GM12878 (cell line): ENCODE results near the gene ETS1. TPM values are rescaled to one million over a fixed set of nuclear protein-coding genes. Genes with fewer than 3 reads are reported as not detected.

Source experiments
- ATAC-seq: fragments of 200-7000 bp; cut with Tn5 transposase; 3 replicates; pipeline ENCODE4 v1.9.1; 2020; ENCODE audit warnings: mild to moderate bottlenecking, moderate library complexity
- BruUV-seq: library from RNA; stranded (reverse); fragments of 400-500 nt; replicated peaks from 2 replicates; lab custom pipeline; 2021; lab: Mats Ljungman, UMichigan
- CTCF ChIA-PET: fragments of 300-600 bp; sonication (Branson Sonifier 250); formaldehyde crosslinking; extraction: SDS; loops from one replicate; lab custom pipeline; 2021; ENCODE audit warnings: inconsistent platforms; lab: Yijun Ruan, JAX
- POLR2A ChIA-PET: fragments of 350-600 bp; formaldehyde crosslinking; extraction: SDS; loops from one replicate; lab custom pipeline; 2021; ENCODE audit warnings: inconsistent platforms; lab: Charles Lee
- RAD21 ChIA-PET: fragments of 300-600 bp; sonication (Branson Sonifier 250); formaldehyde crosslinking; loops from one replicate; lab custom pipeline; 2023; ENCODE audit warnings: antibody characterized with exemption; ENCODE audit not compliant: unreplicated experiment; lab: Charles Lee
- SMC1A ChIA-PET: fragments of 300-600 bp; sonication (Branson Sonifier 250); formaldehyde crosslinking; loops from one replicate; lab custom pipeline; 2023; ENCODE audit not compliant: unreplicated experiment, uncharacterized antibody; lab: Charles Lee
- DNase-seq: peaks from one replicate; pipeline ENCODE4 v3.0.0-alpha.2; 2011; ENCODE audit warnings: low read depth, low spot score
- FAIRE-seq: peaks from 3 replicates; lab custom pipeline; 2011; peaks lifted over from hg19 to GRCh38; lab: Jason Lieb, UNC
- H2AFZ ChIP-seq: 2 replicates; pipeline ENCODE4 v1.6.0; 2011; ENCODE audit warnings: low read depth, low read length, control low read depth; ENCODE audit not compliant: control insufficient read depth
- H3K27ac ChIP-seq: 2 replicates; pipeline ENCODE4 v1.5.1; 2011; ENCODE audit warnings: control low read depth; ENCODE audit not compliant: control insufficient read depth, insufficient read depth
- H3K27me3 ChIP-seq, 2 experiments: replicated peaks in 1 of 2; 2 replicates each; pipeline versions ENCODE4 v1.6.0 to v1.6.1; 2011; ENCODE audit warnings: low read length in 1 of 2; ENCODE audit not compliant: control insufficient read depth in 2 of 2, insufficient read depth in 2 of 2
- H3K36me3 ChIP-seq, 2 experiments: 2 replicates each; pipeline ENCODE4 v1.5.1; 2011; ENCODE audit warnings: low read length in 1 of 2; ENCODE audit not compliant: control insufficient read depth in 2 of 2, insufficient read depth in 2 of 2
- H3K4me1 ChIP-seq: 2 replicates; pipeline ENCODE4 v1.6.1; 2011; ENCODE audit warnings: mild to moderate bottlenecking, low read length, moderate library complexity, mixed read lengths; ENCODE audit not compliant: control insufficient read depth, insufficient read depth
- H3K4me2 ChIP-seq: 2 replicates; pipeline ENCODE4 v1.6.0; 2011; ENCODE audit warnings: control low read depth; ENCODE audit not compliant: control insufficient read depth, insufficient read depth
- H3K4me3 ChIP-seq: fragments of 200-600 bp; sonication (generic); 2 replicates; pipeline ENCODE4 v1.5.1; 2016
- H3K79me2 ChIP-seq: 2 replicates; pipeline ENCODE4 v1.6.0; 2011; ENCODE audit warnings: low read length; ENCODE audit not compliant: control insufficient read depth, insufficient read depth
- H3K9ac ChIP-seq: 2 replicates; pipeline ENCODE4 v1.8.0; 2011; ENCODE audit warnings: low read length, control low read depth, mixed read lengths; ENCODE audit not compliant: control insufficient read depth, insufficient read depth
- H3K9me3 ChIP-seq: replicated peaks from 3 replicates; pipeline ENCODE4 v1.5.1; 2011; ENCODE audit warnings: mild to moderate bottlenecking, low read length; ENCODE audit not compliant: control insufficient read depth, insufficient read depth
- H4K20me1 ChIP-seq: 2 replicates; pipeline ENCODE4 v1.6.0; 2011; ENCODE audit not compliant: control insufficient read depth, insufficient read depth
- CBX3 ChIP-seq: fragments of 200-600 bp; sonication (generic); IDR thresholded peaks from 2 replicates; pipeline ENCODE4 v1.6.1; 2016; ENCODE audit warnings: low read depth, borderline replicate concordance
- CHD1 ChIP-seq: IDR thresholded peaks from 2 replicates; pipeline ENCODE4 v1.6.1; 2012; ENCODE audit warnings: low read depth, low read length, improper control_type of control experiment
- CREM ChIP-seq: IDR thresholded peaks from 2 replicates; pipeline ENCODE4 v1.6.1; 2014; ENCODE audit warnings: antibody characterized with exemption, low read depth
- E2F4 ChIP-seq: IDR thresholded peaks from 2 replicates; pipeline ENCODE4 v1.6.1; 2012; ENCODE audit warnings: low read depth, low read length, improper control_type of control experiment
- FOXK2 ChIP-seq: fragments of 450-650 bp; IDR thresholded peaks from 2 replicates; pipeline ENCODE4 v1.6.1; 2017; ENCODE audit warnings: mild to moderate bottlenecking, moderate library complexity
- LARP7 ChIP-seq: fragments of 450-650 bp; IDR thresholded peaks from 2 replicates; pipeline ENCODE4 v1.6.1; 2017; ENCODE audit warnings: mild to moderate bottlenecking
- PML ChIP-seq: IDR thresholded peaks from 2 replicates; pipeline ENCODE4 v1.6.1; 2012; ENCODE audit warnings: low read length, inconsistent platforms
- RB1 ChIP-seq: fragments of 450-650 bp; formaldehyde crosslinking; IDR thresholded peaks from 2 replicates; pipeline ENCODE4 v1.6.1; 2017; ENCODE audit warnings: mild to moderate bottlenecking, borderline replicate concordance
- RCOR1 ChIP-seq: conservative IDR thresholded peaks from 2 replicates; pipeline ENCODE4 v1.6.1; 2012; ENCODE audit warnings: low read depth, low read length, improper control_type of control experiment
- SPI1 ChIP-seq: IDR thresholded peaks from 2 replicates; pipeline ENCODE4 v1.6.1; 2011; ENCODE audit warnings: low read depth, mild to moderate bottlenecking, low read length, moderate library complexity, borderline replicate concordance; ENCODE audit not compliant: insufficient read depth
- SREBF1 ChIP-seq: IDR thresholded peaks from 2 replicates; pipeline ENCODE4 v1.6.1; 2012; ENCODE audit warnings: mild to moderate bottlenecking, low read length
- SREBF2 ChIP-seq: IDR thresholded peaks from 2 replicates; pipeline ENCODE4 v1.6.1; 2012; ENCODE audit warnings: mild to moderate bottlenecking, low read length
- SRF ChIP-seq, 2 experiments: IDR thresholded peaks; 2 replicates each; pipeline ENCODE4 v1.6.1; 2011; ENCODE audit warnings: low read depth in 2 of 2, low read length in 2 of 2, mild to moderate bottlenecking in 1 of 2, moderate library complexity in 1 of 2
- ZBED1 ChIP-seq: IDR thresholded peaks from 2 replicates; pipeline ENCODE4 v1.6.1; 2016; ENCODE audit warnings: borderline replicate concordance
- WGBS: methylation state at CpG from one replicate; pipeline ENCODE4 v1.1.6; 2016; ENCODE audit warnings: low lambda C conversion rate; ENCODE audit not compliant: insufficient replicate concordance, insufficient coverage; ENCODE audit errors: missing lambda C conversion rate; 5-methylcytosine and 5-hydroxymethylcytosine counted together
- in situ Hi-C: fragments of 300-500 bp; cut with MboI; formaldehyde crosslinking; loops from 9 replicates; pipeline ENCODE4 v1.14.3; 2018; ENCODE audit warnings: mixed read lengths
- intact Hi-C: fragments of 100-400 bp; cut with micrococcal nuclease; formaldehyde crosslinking; loops from one replicate; pipeline ENCODE4 v1.14.2; 2022; ENCODE audit not compliant: unreplicated experiment
- polyA plus RNA-seq, 11 experiments: library from polyadenylated mRNA; depleted of rRNA in 4 of 11; unstranded in 6 of 11; stranded (reverse) in 5 of 11; fragments of >200 nt; fragmentation: Nextera tagmentation in 4 of 11; fragmentation: Illumina TruSeq in 1 of 11; extraction: Ambion mirVana in 4 of 11; extraction: Trizol in 1 of 11; gene quantifications; 1 replicate in 1 of 11; 2 replicates in 10 of 11; pipeline versions ENCODE4 v1.2.1 to v1.2.3, GENCODE V29; 2011 to 2016; ENCODE audit warnings: inconsistent platforms in 2 of 11, missing spikeins in 2 of 11, low read depth in 1 of 11
- total RNA-seq, 4 experiments: library from RNA; depleted of rRNA in 3 of 4; stranded (reverse); fragments of >200 nt in 3 of 4; fragmentation: Illumina TruSeq in 1 of 4; extraction: Trizol in 1 of 4; gene quantifications; 2 replicates each; pipeline versions ENCODE4 v1.2.1 to v1.2.3, GENCODE V29; 2013 to 2021
- TF ChIP-seq, protein P1 (sequence below): fragments of 450-650 bp; IDR thresholded peaks from 2 replicates; pipeline ENCODE4 v1.6.1; 2017; ENCODE audit warnings: borderline replicate concordance
- TF ChIP-seq, protein P2 (sequence below): fragments of 450-650 bp; conservative IDR thresholded peaks from 2 replicates; pipeline ENCODE4 v1.6.1; 2017; ENCODE audit warnings: mild to moderate bottlenecking, moderate library complexity

Gene ETS1
- total and polyA plus RNA-seq, 10 of the 15 experiments (the other 5 are each of a cell fraction or from before 2014, with no cell fraction given) = 12.5 to 112 (median 55.5) TPM

- POLR2A ChIA-PET = no interaction called here
Observed at GRCh38 chr11:128434411-128434810, 152.9 kb downstream of the ETS1 start.

More at GRCh38 chr11:128434411-128434810, 152.9 kb downstream of the ETS1 start:
- H3K4me3 ChIP-seq = no peak overlapping the region
- ChIA-PET RAD21 (no interaction called here), SMC1A (interaction anchor here (0.9 to 2.3 kb wide), 5 partner anchors 9 to 23 kb away, joined by 3 to 5 read pairs (median 4); no protein-coding TSS in a partner anchor), CTCF (interaction anchor here (0.5 to 1.0 kb wide), 4 partner anchors 16 to 1261 kb away, joined by 3 to 4 read pairs (median 3); no protein-coding TSS in a partner anchor)
- H3K27me3 ChIP-seq = no peaks in the 10 kb centered on the region
- H3K4me2 ChIP-seq = no peak overlapping the region
- in situ Hi-C loops = no loop called here
- ATAC-seq (no peak), DNase-seq (no peak), FAIRE-seq (no peak)
- H3K27ac ChIP-seq = no peak overlapping the region
- H3K9me3 ChIP-seq = no peaks in the 10 kb centered on the region; the same call in 2 of the 3 replicates
- intact Hi-C loops = no loop called here
- H3K4me1 ChIP-seq = no peaks in the 10 kb centered on the region
- TF ChIP-seq LARP7 = no peak
- TF ChIP-seq CREM = no peak
- TF ChIP-seq E2F4 = no peak
- TF ChIP-seq, protein P1, sequence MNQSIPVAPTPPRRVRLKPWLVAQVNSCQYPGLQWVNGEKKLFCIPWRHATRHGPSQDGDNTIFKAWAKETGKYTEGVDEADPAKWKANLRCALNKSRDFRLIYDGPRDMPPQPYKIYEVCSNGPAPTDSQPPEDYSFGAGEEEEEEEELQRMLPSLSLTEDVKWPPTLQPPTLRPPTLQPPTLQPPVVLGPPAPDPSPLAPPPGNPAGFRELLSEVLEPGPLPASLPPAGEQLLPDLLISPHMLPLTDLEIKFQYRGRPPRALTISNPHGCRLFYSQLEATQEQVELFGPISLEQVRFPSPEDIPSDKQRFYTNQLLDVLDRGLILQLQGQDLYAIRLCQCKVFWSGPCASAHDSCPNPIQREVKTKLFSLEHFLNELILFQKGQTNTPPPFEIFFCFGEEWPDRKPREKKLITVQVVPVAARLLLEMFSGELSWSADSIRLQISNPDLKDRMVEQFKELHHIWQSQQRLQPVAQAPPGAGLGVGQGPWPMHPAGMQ = no peak
- TF ChIP-seq ZBED1 = no peak
- TF ChIP-seq SPI1 = no peak
- no peak for TF ChIP-seq SRF (IDR thresholded peaks at IDR 0.05; ENCODE audit: low read depth in 2 of 2, low read length in 2 of 2)
- TF ChIP-seq CBX3 = no peak
- no peak for TF ChIP-seq PML
- no peak for TF ChIP-seq RB1
- no peak for TF ChIP-seq SREBF1
- no peak for TF ChIP-seq FOXK2
- TF ChIP-seq RCOR1 = no peak
- TF ChIP-seq CHD1 = no peak
- TF ChIP-seq, protein P2, sequence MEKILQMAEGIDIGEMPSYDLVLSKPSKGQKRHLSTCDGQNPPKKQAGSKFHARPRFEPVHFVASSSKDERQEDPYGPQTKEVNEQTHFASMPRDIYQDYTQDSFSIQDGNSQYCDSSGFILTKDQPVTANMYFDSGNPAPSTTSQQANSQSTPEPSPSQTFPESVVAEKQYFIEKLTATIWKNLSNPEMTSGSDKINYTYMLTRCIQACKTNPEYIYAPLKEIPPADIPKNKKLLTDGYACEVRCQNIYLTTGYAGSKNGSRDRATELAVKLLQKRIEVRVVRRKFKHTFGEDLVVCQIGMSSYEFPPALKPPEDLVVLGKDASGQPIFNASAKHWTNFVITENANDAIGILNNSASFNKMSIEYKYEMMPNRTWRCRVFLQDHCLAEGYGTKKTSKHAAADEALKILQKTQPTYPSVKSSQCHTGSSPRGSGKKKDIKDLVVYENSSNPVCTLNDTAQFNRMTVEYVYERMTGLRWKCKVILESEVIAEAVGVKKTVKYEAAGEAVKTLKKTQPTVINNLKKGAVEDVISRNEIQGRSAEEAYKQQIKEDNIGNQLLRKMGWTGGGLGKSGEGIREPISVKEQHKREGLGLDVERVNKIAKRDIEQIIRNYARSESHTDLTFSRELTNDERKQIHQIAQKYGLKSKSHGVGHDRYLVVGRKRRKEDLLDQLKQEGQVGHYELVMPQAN = no peak
- TF ChIP-seq SREBF2 = no peak
- H3K9ac ChIP-seq = no peak overlapping the region
- no peaks in the 10 kb centered on the region for H3K36me3 ChIP-seq
- WGBS = 66% methylated on average over 4 of the region's 4 CpGs
- no peaks in the 10 kb centered on the region for H4K20me1 ChIP-seq
- no peak overlapping the region for H2AFZ ChIP-seq
- BruUV-seq = no TSS peak
- H3K79me2 ChIP-seq = no peaks in the 10 kb centered on the region
